Activated T-cell treated with anti-CD3 and anti-CD28 coated beads for 4 hours (primary cell): ENCODE measurements around the gene RBBP8.
A peak's percentile ranks its signal among the peaks of the same experiment; 100 is the strongest.

ENCODE experiments used
- DNase-seq: peaks from one replicate; pipeline ENCODE4 v3.0.0-alpha.2; 2020

RBBP8 gene

GRCh38 chr18:23066060-23066459 is 132.9 kb downstream of the RBBP8 start:
- no peak for DNase-seq

GRCh38 chr18:23066504-23067039 is 133.4 kb downstream of the RBBP8 start:
- DNase-seq, result no peak

- no peak for DNase-seq
These were observed 134.1 kb downstream of the RBBP8 start for GRCh38 chr18:23067236-23067635.

- no peak for DNase-seq
These were observed 134.9 kb downstream of the RBBP8 start for GRCh38 chr18:23068011-23068410.

- DNase-seq, result no peak
These were observed 135.6 kb downstream of the RBBP8 start for GRCh38 chr18:23068570-23069310.

- DNase-seq, result peak; percentile 14
These were observed 136.4 kb downstream of the RBBP8 start for GRCh38 chr18:23069481-23069880.

GRCh38 chr18:23069898-23070297 is 136.8 kb downstream of the RBBP8 start:
- no peak for DNase-seq

GRCh38 chr18:23071285-23071684 is 138.2 kb downstream of the RBBP8 start:
- DNase-seq, result peak; percentile 66

- DNase-seq, result no peak
These were observed 139.0 kb downstream of the RBBP8 start for GRCh38 chr18:23072079-23072478.

GRCh38 chr18:23073996-23074606 is 141.0 kb downstream of the RBBP8 start:
- DNase-seq, result no peak
